Esophagus muscularis mucosa (tissue), 3 donors: ENCODE data around the gene KIAA1958.

Experiments
- POLR2A ChIP-seq: fragments of 450-650 bp; IDR thresholded peaks from one replicate; pipeline ENCODE4 v1.6.1; 2017; ENCODE audit warnings: antibody characterized with exemption, moderate library complexity, mild to moderate bottlenecking, low read depth
- POLR2AphosphoS5 ChIP-seq, 2 donors: sonication (generic); formaldehyde crosslinking; IDR thresholded peaks; one replicate each; pipeline ENCODE4 v1.6.1; 2017; ENCODE audit warnings: antibody characterized with exemption in 2 of 2
- TF ChIP-seq, protein P1 (sequence below), 3 experiments: fragments of 200-600 bp in 2 of 3; fragments of 450-650 bp in 1 of 3; sonication (generic) in 2 of 3; IDR thresholded peaks; one replicate each; pipeline ENCODE4 v1.5.1; 2017 to 2019; ENCODE audit warnings: antibody characterized with exemption in 3 of 3, mild to moderate bottlenecking in 2 of 3, moderate library complexity in 1 of 3

GRCh38 chr9:112601636-112602035 is 115.0 kb downstream of the KIAA1958 start:
- TF ChIP-seq, protein P1, sequence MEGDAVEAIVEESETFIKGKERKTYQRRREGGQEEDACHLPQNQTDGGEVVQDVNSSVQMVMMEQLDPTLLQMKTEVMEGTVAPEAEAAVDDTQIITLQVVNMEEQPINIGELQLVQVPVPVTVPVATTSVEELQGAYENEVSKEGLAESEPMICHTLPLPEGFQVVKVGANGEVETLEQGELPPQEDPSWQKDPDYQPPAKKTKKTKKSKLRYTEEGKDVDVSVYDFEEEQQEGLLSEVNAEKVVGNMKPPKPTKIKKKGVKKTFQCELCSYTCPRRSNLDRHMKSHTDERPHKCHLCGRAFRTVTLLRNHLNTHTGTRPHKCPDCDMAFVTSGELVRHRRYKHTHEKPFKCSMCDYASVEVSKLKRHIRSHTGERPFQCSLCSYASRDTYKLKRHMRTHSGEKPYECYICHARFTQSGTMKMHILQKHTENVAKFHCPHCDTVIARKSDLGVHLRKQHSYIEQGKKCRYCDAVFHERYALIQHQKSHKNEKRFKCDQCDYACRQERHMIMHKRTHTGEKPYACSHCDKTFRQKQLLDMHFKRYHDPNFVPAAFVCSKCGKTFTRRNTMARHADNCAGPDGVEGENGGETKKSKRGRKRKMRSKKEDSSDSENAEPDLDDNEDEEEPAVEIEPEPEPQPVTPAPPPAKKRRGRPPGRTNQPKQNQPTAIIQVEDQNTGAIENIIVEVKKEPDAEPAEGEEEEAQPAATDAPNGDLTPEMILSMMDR (IDR thresholded peaks at IDR 0.05), result no peak
- no peak for TF ChIP-seq POLR2A
- no peak for TF ChIP-seq POLR2AphosphoS5 (IDR thresholded peaks at IDR 0.05)
